Osteoblast (primary cell): ENCODE results near the gene TEPSIN. TPM values are rescaled to one million over a fixed set of nuclear protein-coding genes. Genes with fewer than 3 reads are reported as not detected.

Experiments
- DNase-seq: peaks from one replicate; pipeline ENCODE4 v3.0.0; 2011; ENCODE audit warnings: low spot score, mixed read lengths; ENCODE audit not compliant: insufficient read length; ENCODE audit errors: missing footprints
- H2AFZ ChIP-seq: 2 replicates; pipeline ENCODE4 v1.6.0; 2011; ENCODE audit warnings: mild to moderate bottlenecking, low read length
- H3K27ac ChIP-seq: 2 replicates; pipeline ENCODE4 v1.5.1; 2011; ENCODE audit warnings: mild to moderate bottlenecking, low read depth, low read length, moderate library complexity
- H3K27me3 ChIP-seq: 2 replicates; pipeline ENCODE4 v1.6.0; 2012; ENCODE audit warnings: mild to moderate bottlenecking, control low read depth, inconsistent platforms, low read length, moderate library complexity; ENCODE audit not compliant: insufficient read depth
- H3K36me3 ChIP-seq: 2 replicates; pipeline ENCODE4 v1.5.1; 2011; ENCODE audit warnings: mild to moderate bottlenecking, low read length, control low read depth, moderate library complexity; ENCODE audit not compliant: insufficient read depth
- H3K4me1 ChIP-seq: 2 replicates; pipeline ENCODE4 v1.5.1; 2011; ENCODE audit warnings: mild to moderate bottlenecking, low read length, control low read depth, moderate library complexity; ENCODE audit not compliant: insufficient read depth
- H3K4me2 ChIP-seq: 2 replicates; pipeline ENCODE4 v1.6.0; 2011; ENCODE audit warnings: mild to moderate bottlenecking, low read length; ENCODE audit not compliant: insufficient read depth
- H3K4me3 ChIP-seq: fragments of 200-600 bp; sonication (generic); 3 replicates; pipeline ENCODE4 v1.5.1; 2012; ENCODE audit warnings: mild to moderate bottlenecking, low read length, inconsistent platforms; ENCODE audit not compliant: insufficient read depth
- H3K79me2 ChIP-seq: 2 replicates; pipeline ENCODE4 v1.6.0; 2012; ENCODE audit warnings: mild to moderate bottlenecking, low read length, control low read depth, inconsistent platforms; ENCODE audit not compliant: insufficient read depth
- H3K9me3 ChIP-seq: 2 replicates; pipeline ENCODE4 v1.5.1; 2011; ENCODE audit warnings: low read depth, low read length, control low read depth
- H4K20me1 ChIP-seq: 2 replicates; pipeline ENCODE4 v1.6.0; 2012; ENCODE audit warnings: mild to moderate bottlenecking, low read length, control low read depth; ENCODE audit not compliant: insufficient read depth
- total RNA-seq: library from RNA; depleted of rRNA; stranded (reverse); fragments of >200 nt; gene quantifications from 2 replicates; pipeline ENCODE4 v1.2.3, GENCODE V29; 2012
- TF ChIP-seq, protein P1 (sequence below): IDR thresholded peaks from 2 replicates; pipeline ENCODE4 v1.5.1; 2011; ENCODE audit warnings: mild to moderate bottlenecking, low read depth, low read length, moderate library complexity; ENCODE audit errors: extremely low read depth

Gene TEPSIN, protein sequence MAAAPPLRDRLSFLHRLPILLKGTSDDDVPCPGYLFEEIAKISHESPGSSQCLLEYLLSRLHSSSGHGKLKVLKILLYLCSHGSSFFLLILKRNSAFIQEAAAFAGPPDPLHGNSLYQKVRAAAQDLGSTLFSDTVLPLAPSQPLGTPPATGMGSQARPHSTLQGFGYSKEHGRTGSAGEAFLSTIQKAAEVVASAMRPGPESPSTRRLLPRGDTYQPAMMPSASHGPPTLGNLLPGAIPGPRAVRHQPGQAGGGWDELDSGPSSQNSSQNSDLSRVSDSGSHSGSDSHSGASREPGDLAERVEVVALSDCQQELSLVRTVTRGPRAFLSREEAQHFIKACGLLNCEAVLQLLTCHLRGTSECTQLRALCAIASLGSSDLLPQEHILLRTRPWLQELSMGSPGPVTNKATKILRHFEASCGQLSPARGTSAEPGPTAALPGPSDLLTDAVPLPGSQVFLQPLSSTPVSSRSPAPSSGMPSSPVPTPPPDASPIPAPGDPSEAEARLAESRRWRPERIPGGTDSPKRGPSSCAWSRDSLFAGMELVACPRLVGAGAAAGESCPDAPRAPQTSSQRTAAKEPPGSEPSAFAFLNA
- total RNA-seq, result 16.6 and 18.0 TPM in 2 replicates

DNA sequence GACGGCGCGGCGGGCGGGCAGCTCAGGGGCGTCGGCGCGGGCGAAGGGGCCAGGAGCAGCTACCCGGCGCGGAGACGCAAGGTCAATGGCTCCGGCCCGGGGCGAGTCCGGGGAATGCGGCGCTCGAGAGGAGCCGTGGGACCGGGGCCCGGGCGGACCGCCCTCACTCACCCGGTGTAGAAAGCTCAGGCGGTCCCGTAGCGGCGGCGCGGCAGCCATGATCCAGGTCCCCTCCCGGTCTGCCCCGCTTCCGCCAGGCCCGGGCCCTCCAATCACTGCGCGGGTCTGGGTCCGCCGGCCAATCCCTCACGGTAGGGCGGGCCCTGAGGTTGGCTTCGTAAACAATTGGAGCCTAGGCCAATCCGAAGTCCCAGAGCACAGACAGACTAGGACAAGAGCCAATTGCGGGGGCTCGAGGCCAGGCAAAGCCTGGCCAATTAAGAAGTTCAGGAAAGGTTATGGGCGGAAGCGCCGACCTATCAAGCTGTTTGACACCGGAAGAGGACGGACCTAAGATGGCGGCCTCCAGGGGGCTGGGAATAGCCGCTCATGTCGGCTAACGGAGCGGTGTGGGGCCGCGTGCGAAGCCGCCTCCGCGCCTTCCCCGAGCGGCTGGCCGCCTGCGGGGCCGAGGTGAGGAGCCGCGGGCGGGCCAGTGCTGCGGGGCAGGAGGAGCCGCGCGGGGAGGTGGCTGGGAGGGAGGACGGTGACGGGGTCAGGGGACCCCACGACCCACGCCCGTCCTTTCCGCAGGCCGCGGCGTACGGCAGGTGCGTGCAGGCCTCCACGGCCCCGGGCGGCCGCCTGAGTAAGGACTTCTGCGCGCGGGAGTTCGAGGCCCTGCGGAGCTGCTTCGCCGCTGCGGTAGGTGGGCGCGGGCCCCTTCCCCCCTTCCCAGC lies at the start of gene TEPSIN, which contains the start of gene NDUFAF8:
Gene TEPSIN, minus strand, starts transcription at position 241 of the 899 bp plus-strand sequence. Its CDS starts 22 bp downstream, at position 219.
Gene NDUFAF8, plus strand, starts transcription at position 504 of the 899 bp plus-strand sequence. Its CDS starts 46 bp downstream, at position 550.
- no peaks in the 10 kb centered on the region for H3K9me3 ChIP-seq
- TF ChIP-seq, protein P1, sequence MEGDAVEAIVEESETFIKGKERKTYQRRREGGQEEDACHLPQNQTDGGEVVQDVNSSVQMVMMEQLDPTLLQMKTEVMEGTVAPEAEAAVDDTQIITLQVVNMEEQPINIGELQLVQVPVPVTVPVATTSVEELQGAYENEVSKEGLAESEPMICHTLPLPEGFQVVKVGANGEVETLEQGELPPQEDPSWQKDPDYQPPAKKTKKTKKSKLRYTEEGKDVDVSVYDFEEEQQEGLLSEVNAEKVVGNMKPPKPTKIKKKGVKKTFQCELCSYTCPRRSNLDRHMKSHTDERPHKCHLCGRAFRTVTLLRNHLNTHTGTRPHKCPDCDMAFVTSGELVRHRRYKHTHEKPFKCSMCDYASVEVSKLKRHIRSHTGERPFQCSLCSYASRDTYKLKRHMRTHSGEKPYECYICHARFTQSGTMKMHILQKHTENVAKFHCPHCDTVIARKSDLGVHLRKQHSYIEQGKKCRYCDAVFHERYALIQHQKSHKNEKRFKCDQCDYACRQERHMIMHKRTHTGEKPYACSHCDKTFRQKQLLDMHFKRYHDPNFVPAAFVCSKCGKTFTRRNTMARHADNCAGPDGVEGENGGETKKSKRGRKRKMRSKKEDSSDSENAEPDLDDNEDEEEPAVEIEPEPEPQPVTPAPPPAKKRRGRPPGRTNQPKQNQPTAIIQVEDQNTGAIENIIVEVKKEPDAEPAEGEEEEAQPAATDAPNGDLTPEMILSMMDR, result no peak
- DNase-seq, result peak; percentile 100

DNA sequence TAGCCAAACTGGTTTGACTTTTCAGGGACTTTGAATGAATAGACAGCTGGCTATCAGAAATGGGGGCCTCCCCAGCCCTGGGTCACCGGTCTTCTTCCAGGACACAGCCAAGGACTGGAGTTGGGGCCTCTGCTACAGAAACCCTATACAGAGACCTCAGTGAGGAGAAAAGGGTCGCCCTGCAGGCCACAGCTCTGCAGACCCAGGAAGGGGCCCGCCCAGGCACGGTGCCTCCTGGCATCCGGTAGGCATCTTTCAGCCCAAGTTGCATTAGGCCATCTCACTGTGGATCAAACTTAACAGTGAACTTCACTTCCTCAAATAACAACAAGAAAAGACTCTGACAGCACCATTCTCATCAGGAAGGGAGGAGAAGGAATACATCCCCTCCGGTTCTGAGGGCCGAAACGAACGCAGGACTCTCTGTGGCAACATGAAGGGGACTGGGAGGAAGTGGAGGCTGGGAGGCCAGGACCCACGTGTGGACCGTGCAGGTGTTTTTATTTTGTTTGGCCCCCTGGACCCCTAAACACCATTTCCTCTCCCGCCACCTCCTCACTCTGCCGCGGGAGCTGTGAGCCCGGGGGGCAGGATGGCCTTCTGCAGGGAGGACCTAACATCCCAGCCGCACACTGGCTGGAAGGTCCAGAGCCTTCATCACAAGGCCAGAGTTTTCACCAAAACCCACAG lies 49.0 kb upstream of the TEPSIN start:
- DNase-seq, result no peak
- Histone ChIP-seq H3K79me2 (peaks cover 74% of the 10 kb centered on the region), H3K27ac (no peak overlapping the region), H2AFZ (no peak overlapping the region), H3K9me3 (no peaks in the 10 kb centered on the region), H3K4me2 (no peak overlapping the region), H3K27me3 (no peaks in the 10 kb centered on the region), H4K20me1 (peaks cover 4% of the 10 kb centered on the region), H3K4me3 (no peak overlapping the region), H3K4me1 (peaks cover 12% of the 10 kb centered on the region), H3K36me3 (peaks cover 3% of the 10 kb centered on the region)
- TF ChIP-seq, protein P1, result no peak

More for the DNA sequence above, at the start of gene TEPSIN, which contains the start of gene NDUFAF8:
- H2AFZ ChIP-seq, result peak within 1 kb of the TSS; percentile 68
- H4K20me1 ChIP-seq, result peaks cover 36% of the 10 kb centered on the region
- peaks cover 8% of the 10 kb centered on the region for H3K36me3 ChIP-seq
- H3K27ac ChIP-seq, result peak within 1 kb of the TSS; percentile 75
- H3K4me2 ChIP-seq, result peak within 1 kb of the TSS; percentile 95
- peaks cover 71% of the 10 kb centered on the region for H3K79me2 ChIP-seq
- H3K4me3 ChIP-seq, result peak within 1 kb of the TSS; percentile 94
- H3K27me3 ChIP-seq, result no peaks in the 10 kb centered on the region
- peaks cover 16% of the 10 kb centered on the region for H3K4me1 ChIP-seq

DNA sequence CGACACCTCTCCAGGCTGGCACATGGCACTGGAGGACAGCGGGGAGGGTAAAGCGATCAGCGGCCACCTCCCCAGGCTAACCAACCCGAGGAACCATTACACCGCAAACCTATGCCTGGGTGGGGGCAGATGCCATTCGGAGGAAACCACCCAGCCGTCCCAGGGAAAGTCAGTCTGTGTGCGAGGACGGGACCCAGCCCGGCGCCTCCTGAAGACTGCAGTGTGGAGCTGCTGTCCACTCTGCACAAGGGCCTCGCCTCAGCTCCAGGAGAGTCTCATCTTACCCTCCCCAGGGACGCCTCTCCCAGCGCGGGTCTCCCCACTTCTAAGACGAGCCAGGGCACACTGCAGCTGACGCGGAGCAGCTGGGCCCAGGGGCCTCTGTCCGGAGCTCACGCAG lies 48.3 kb upstream of the TEPSIN start:
- no peak overlapping the region for H3K4me2 ChIP-seq
- TF ChIP-seq, protein P1, result no peak
- DNase-seq, result no peak
- no peaks in the 10 kb centered on the region for H3K9me3 ChIP-seq
- H3K4me1 ChIP-seq, result peaks cover 12% of the 10 kb centered on the region
- H3K79me2 ChIP-seq, result peaks cover 73% of the 10 kb centered on the region
- no peak overlapping the region for H3K4me3 ChIP-seq
- H3K27ac ChIP-seq, result no peak overlapping the region
- peaks cover 4% of the 10 kb centered on the region for H4K20me1 ChIP-seq
- no peak overlapping the region for H2AFZ ChIP-seq
- H3K36me3 ChIP-seq, result peaks cover 4% of the 10 kb centered on the region
- no peaks in the 10 kb centered on the region for H3K27me3 ChIP-seq
